SK-N-MC (cell line): ENCODE data around the gene PIAS4.

Experiments
- DNase-seq: peaks from one replicate; pipeline ENCODE4 v3.0.0-alpha.2; 2011; ENCODE audit warnings: low read depth, low spot score
- H3K27ac ChIP-seq: fragments of 200-600 bp; sonication (generic); 2 replicates; pipeline ENCODE4 v1.5.1; 2016; ENCODE audit warnings: mixed run types
- H3K36me3 ChIP-seq: fragments of 200-600 bp; sonication (generic); 2 replicates; pipeline ENCODE4 v1.6.1; 2017; ENCODE audit warnings: antibody characterized with exemption, low read length, mixed read lengths; ENCODE audit not compliant: insufficient read depth
- H3K4me3 ChIP-seq: fragments of 200-600 bp; sonication (generic); 2 replicates; pipeline ENCODE4 v1.5.1; 2016
- H3K9ac ChIP-seq: fragments of 200-600 bp; sonication (generic); 2 replicates; pipeline ENCODE4 v1.8.0; 2017; ENCODE audit warnings: mixed run types, mixed read lengths; ENCODE audit not compliant: insufficient read length
- H3K9me3 ChIP-seq: fragments of 200-600 bp; sonication (generic); 2 replicates; pipeline ENCODE4 v1.6.1; 2017; ENCODE audit warnings: low read depth, mild to moderate bottlenecking, antibody characterized with exemption, low read length, moderate library complexity, mixed read lengths
- EZH2 ChIP-seq: fragments of 200-600 bp; sonication (generic); IDR thresholded peaks from one replicate; pipeline ENCODE4 v1.6.1; 2017; ENCODE audit warnings: antibody characterized with exemption
- FOXP2 ChIP-seq: optimal IDR thresholded peaks from 2 replicates; pipeline ENCODE3; 2011; ENCODE audit warnings: mild to moderate bottlenecking, moderate library complexity; ENCODE audit not compliant: insufficient read depth; ENCODE audit errors: extremely low read length, control extremely low read depth
- POLR2AphosphoS5 ChIP-seq: IDR thresholded peaks from 2 replicates; pipeline ENCODE4 v1.6.1; 2012; ENCODE audit warnings: mild to moderate bottlenecking, low read depth, low read length, borderline replicate concordance

Gene PIAS4

GRCh38 chr19:4023600-4024398 lies 16.3 kb downstream of the PIAS4 start:
- Histone ChIP-seq H3K9me3 (no peaks in the 10 kb centered on the region), H3K27ac (no peak overlapping the region), H3K4me3 (no peak overlapping the region), H3K9ac (no peak overlapping the region), H3K36me3 (peaks cover 20% of the 10 kb centered on the region; the same call in 1 of the 2 replicates)
- no peak for TF ChIP-seq EZH2
- TF ChIP-seq FOXP2: no peak
- no peak for TF ChIP-seq POLR2AphosphoS5
- DNase-seq: no peak

- Histone ChIP-seq H3K27ac (no peak overlapping the region), H3K4me3 (no peak overlapping the region), H3K9ac (no peak overlapping the region), H3K36me3 (peaks cover 27% of the 10 kb centered on the region; the same call in 1 of the 2 replicates), H3K9me3 (no peaks in the 10 kb centered on the region)
- no peak for DNase-seq
- TF ChIP-seq FOXP2 (no peak), POLR2AphosphoS5 (no peak), EZH2 (no peak)
Observed at GRCh38 chr19:4025317-4025716, 17.8 kb downstream of the PIAS4 start.

- Histone ChIP-seq H3K36me3 (peaks cover 18% of the 10 kb centered on the region), H3K27ac (no peak overlapping the region), H3K9me3 (no peaks in the 10 kb centered on the region), H3K4me3 (no peak overlapping the region), H3K9ac (no peak overlapping the region)
- TF ChIP-seq EZH2 (no peak), FOXP2 (no peak)
- no peak for DNase-seq
Observed at GRCh38 chr19:4027146-4027545, 19.6 kb downstream of the PIAS4 start.

- no peak for TF ChIP-seq EZH2
- H3K27ac ChIP-seq: no peak overlapping the region
- H3K36me3 ChIP-seq: peaks cover 24% of the 10 kb centered on the region
- H3K9ac ChIP-seq: no peak overlapping the region
- H3K4me3 ChIP-seq: no peak overlapping the region
- DNase-seq: no peak
- no peaks in the 10 kb centered on the region for H3K9me3 ChIP-seq
Observed at GRCh38 chr19:4028334-4029246, 21.1 kb downstream of the PIAS4 start.

- no peak for TF ChIP-seq FOXP2
- TF ChIP-seq POLR2AphosphoS5: no peak
- no peak for TF ChIP-seq EZH2
- H3K9ac ChIP-seq: no peak overlapping the region
- H3K27ac ChIP-seq: no peak overlapping the region
- no peak overlapping the region for H3K4me3 ChIP-seq
- no peak for DNase-seq
- peaks cover 24% of the 10 kb centered on the region for H3K36me3 ChIP-seq
- H3K9me3 ChIP-seq: no peaks in the 10 kb centered on the region
Observed at GRCh38 chr19:4029247-4029614, 21.7 kb downstream of the PIAS4 start.

GRCh38 chr19:4030552-4030951 lies 23.0 kb downstream of the PIAS4 start:
- TF ChIP-seq FOXP2: no peak
- TF ChIP-seq EZH2: no peak
- no peak for TF ChIP-seq POLR2AphosphoS5
- Histone ChIP-seq H3K27ac (no peak overlapping the region), H3K36me3 (peaks cover 20% of the 10 kb centered on the region), H3K9ac (no peak overlapping the region), H3K9me3 (no peaks in the 10 kb centered on the region), H3K4me3 (no peak overlapping the region)
- no peak for DNase-seq

- Histone ChIP-seq H3K9ac (no peak overlapping the region), H3K9me3 (no peaks in the 10 kb centered on the region), H3K27ac (no peak overlapping the region), H3K36me3 (peaks cover 23% of the 10 kb centered on the region), H3K4me3 (no peak overlapping the region)
- no peak for DNase-seq
- no peak for TF ChIP-seq EZH2
Observed at GRCh38 chr19:4030981-4031380, 23.4 kb downstream of the PIAS4 start.

- peaks cover 28% of the 10 kb centered on the region for H3K36me3 ChIP-seq
- H3K9me3 ChIP-seq: no peaks in the 10 kb centered on the region
- no peak overlapping the region for H3K4me3 ChIP-seq
- 0 out of 2 replicates have a peak overlapping the region, but pooled peaks have one; percentile 36 for H3K27ac ChIP-seq
- H3K9ac ChIP-seq: no peak overlapping the region
- no peak for TF ChIP-seq FOXP2
- no peak for TF ChIP-seq EZH2
- DNase-seq: no peak
Observed at GRCh38 chr19:4031420-4031819, 23.9 kb downstream of the PIAS4 start.

- Histone ChIP-seq H3K9ac (no peak overlapping the region), H3K4me3 (peak overlapping the region; percentile 31; the same call in 1 of the 2 replicates), H3K27ac (peak overlapping the region; percentile 64), H3K9me3 (no peaks in the 10 kb centered on the region), H3K36me3 (peaks cover 35% of the 10 kb centered on the region)
- no peak for DNase-seq
- TF ChIP-seq EZH2 (no peak), FOXP2 (no peak), POLR2AphosphoS5 (no peak)
Observed at GRCh38 chr19:4032436-4032835, 24.9 kb downstream of the PIAS4 start.
